Endothelial cell of umbilical vein (primary cell): ENCODE results near the gene DR1.
A peak's percentile ranks its signal among the peaks of the same experiment; 100 is the strongest.

Experiments used
- CTCF ChIP-seq, 2 donors: IDR thresholded peaks; 1 replicate in 1 of 2; 2 replicates in 1 of 2; pipeline ENCODE4 v1.5.1; 2011; ENCODE audit warnings: low read length in 2 of 2, mild to moderate bottlenecking in 2 of 2, moderate library complexity in 2 of 2, control low read depth in 1 of 2, inconsistent platforms in 1 of 2, low read depth in 1 of 2; ENCODE audit not compliant: insufficient read depth in 1 of 2; ENCODE audit errors: extremely low read depth in 1 of 2
- EZH2 ChIP-seq: IDR thresholded peaks from 2 replicates; pipeline ENCODE4 v1.6.1; 2012; ENCODE audit warnings: borderline replicate concordance, low read depth, mild to moderate bottlenecking, moderate library complexity, low read length, inconsistent platforms; ENCODE audit not compliant: severe bottlenecking
- FOS ChIP-seq: IDR thresholded peaks from 2 replicates; pipeline ENCODE4 v1.6.1; 2011; ENCODE audit warnings: mild to moderate bottlenecking, low read length, moderate library complexity, borderline replicate concordance; ENCODE audit not compliant: insufficient read depth
- GATA2 ChIP-seq: IDR thresholded peaks from 2 replicates; pipeline ENCODE4 v1.7.0; 2011; ENCODE audit warnings: low read depth, mild to moderate bottlenecking, moderate library complexity, mixed read lengths, low read length; ENCODE audit not compliant: insufficient read length, insufficient read depth
- MYC ChIP-seq: IDR thresholded peaks from one replicate; pipeline ENCODE4 v1.6.1; 2011; ENCODE audit warnings: mild to moderate bottlenecking, low read depth, low read length
- POLR2A ChIP-seq: IDR thresholded peaks from 2 replicates; pipeline ENCODE4 v1.6.1; 2012; ENCODE audit warnings: low read depth, mild to moderate bottlenecking, control low read depth, low read length
- POLR2AphosphoS5 ChIP-seq: IDR thresholded peaks from 2 replicates; pipeline ENCODE4 v1.6.1; 2012; ENCODE audit warnings: low read depth, mild to moderate bottlenecking, control low read depth, low read length, moderate library complexity; ENCODE audit not compliant: insufficient read depth

DNA sequence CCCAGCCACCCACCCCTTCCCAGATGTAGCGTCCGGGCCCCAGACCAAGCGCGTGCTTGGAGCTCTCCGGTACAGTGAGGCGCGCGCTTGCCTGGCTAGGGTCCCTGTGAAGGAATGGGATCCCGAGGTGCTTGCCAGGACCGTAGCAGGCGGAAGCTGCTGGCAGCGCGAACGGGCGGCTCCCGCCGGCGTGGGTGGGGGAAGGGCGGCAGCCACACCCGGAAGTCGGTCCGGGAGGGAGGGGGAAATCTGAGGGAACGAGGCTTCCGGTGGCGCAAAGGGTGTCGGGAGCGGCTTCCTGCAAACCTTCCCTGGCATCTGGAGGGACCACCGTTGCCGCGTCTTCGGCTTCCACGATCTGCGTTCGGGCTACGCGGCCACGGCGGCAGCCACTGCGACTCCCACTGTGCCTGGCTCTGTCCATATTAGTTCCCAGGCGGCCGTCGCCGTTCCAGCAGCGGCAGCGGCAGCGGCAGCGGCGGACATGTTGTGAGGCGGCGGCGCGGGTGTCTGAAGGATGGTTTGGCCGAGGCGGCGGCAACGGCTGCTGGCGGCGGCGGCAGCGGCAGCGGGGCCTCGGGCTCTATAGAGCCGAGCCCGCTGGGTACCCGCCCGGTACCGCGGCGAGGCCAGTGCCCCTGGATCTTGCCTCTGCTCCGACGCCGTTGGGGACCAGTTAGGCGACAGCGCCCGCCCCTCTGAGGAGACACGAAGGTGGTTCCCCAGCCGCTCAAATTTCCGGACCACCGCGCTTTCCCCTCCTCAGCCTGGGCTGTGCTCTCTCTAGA lies at the start of gene DR1:
- TF ChIP-seq MYC (peak; percentile 94), CTCF (IDR thresholded peaks at IDR 0.05; ENCODE audit: extremely low read depth in 1 of 2, insufficient read depth in 1 of 2, low read depth in 1 of 2, low read length in 2 of 2) (no peak), POLR2AphosphoS5 (peak; percentile 99), POLR2A (peak; percentile 93), EZH2 (no peak), GATA2 (no peak), FOS (no peak)
